ENCODE data around the gene CCDC40.

CCDC40 gene

GRCh38 chr17:80104321-80104955 is 68.0 kb downstream of the CCDC40 start:
- peak; percentile 36 for DNase-seq

- DNase-seq, result no peak
Measured at GRCh38 chr17:80104956-80105375, 68.5 kb downstream of the CCDC40 start.

GRCh38 chr17:80105762-80106161 is 69.3 kb downstream of the CCDC40 start:
- peak; percentile 71 for DNase-seq

GRCh38 chr17:80106176-80106575 is 69.7 kb downstream of the CCDC40 start:
- DNase-seq, result peak; percentile 18

GRCh38 chr17:80106751-80107150 is 70.3 kb downstream of the CCDC40 start:
- no peak for DNase-seq

GRCh38 chr17:80107231-80108021 is 71.0 kb downstream of the CCDC40 start:
- DNase-seq, result no peak

GRCh38 chr17:80108036-80108971 is 71.9 kb downstream of the CCDC40 start:
- no peak for DNase-seq

GRCh38 chr17:80109066-80109660 is 72.7 kb downstream of the CCDC40 start:
- DNase-seq, result no peak

GRCh38 chr17:80109713-80110446 is 73.4 kb downstream of the CCDC40 start:
- peak; percentile 94 for DNase-seq

GRCh38 chr17:80110447-80110812 is 74.0 kb downstream of the CCDC40 start:
- no peak for DNase-seq

GRCh38 chr17:80110927-80111701 is 74.7 kb downstream of the CCDC40 start:
- DNase-seq, result no peak

GRCh38 chr17:80111702-80112470 is 75.4 kb downstream of the CCDC40 start:
- DNase-seq, result no peak

- DNase-seq, result no peak
Measured at GRCh38 chr17:80112471-80113032, 76.1 kb downstream of the CCDC40 start.

- DNase-seq, result no peak
Measured at GRCh38 chr17:80113033-80113484, 76.6 kb downstream of the CCDC40 start.

- no peak for DNase-seq
Measured at GRCh38 chr17:80114758-80115157, 78.3 kb downstream of the CCDC40 start.

- DNase-seq, result no peak
Measured at GRCh38 chr17:80115159-80115558, 78.7 kb downstream of the CCDC40 start.

- no peak for DNase-seq
Measured at GRCh38 chr17:80116276-80116920, 80.0 kb downstream of the CCDC40 start.

- no peak for DNase-seq
Measured at GRCh38 chr17:80116921-80117380, 80.5 kb downstream of the CCDC40 start.
